Natural killer cell treated with Interleukin-12 subunit alpha and Interleukin-12 subunit beta and Interleukin-15 and Interleukin-18, amount 100 ng/mL, for 72 hours (primary cell): ENCODE data around the gene LY6G6C. TPM values are rescaled to one million over a fixed set of nuclear protein-coding genes. Genes with fewer than 3 reads are reported as not detected.

Experiments used
- ATAC-seq, 2 donors: fragments of 150-1000 bp; cut with Tn5 transposase in 1 of 2; sonication (Bioruptor Pico), chemical (Tn5 transposase) in 1 of 2; 2 replicates each; pipeline ENCODE4 v1.10.0; 2021
- DNase-seq: peaks from one replicate; pipeline ENCODE4 v3.0.0; 2022; ENCODE audit warnings: low spot score
- H3K27ac Mint-ChIP-seq, 2 donors: 1 replicate in 1 of 2; 2 replicates in 1 of 2; pipeline ENCODE4 v1.8.0; 2022; ENCODE audit warnings: mixed read lengths in 2 of 2, mild to moderate bottlenecking in 1 of 2, moderate library complexity in 1 of 2
- H3K27me3 Mint-ChIP-seq, 2 donors: 1 replicate in 1 of 2; 2 replicates in 1 of 2; pipeline ENCODE4 v1.8.0; 2022; ENCODE audit warnings: mixed read lengths in 2 of 2
- H3K36me3 Mint-ChIP-seq: one replicate; pipeline ENCODE4 v1.8.0; 2022; ENCODE audit warnings: mixed read lengths
- H3K4me1 Mint-ChIP-seq, 2 donors: 1 replicate in 1 of 2; 2 replicates in 1 of 2; pipeline ENCODE4 v1.8.0; 2022; ENCODE audit warnings: low read depth in 2 of 2, mixed read lengths in 2 of 2, mild to moderate bottlenecking in 1 of 2
- H3K4me3 Mint-ChIP-seq: one replicate; pipeline ENCODE4 v1.8.0; 2022; ENCODE audit warnings: mixed read lengths
- H3K9me3 Mint-ChIP-seq: 2 replicates; pipeline ENCODE4 v1.8.0; 2022; ENCODE audit warnings: mixed read lengths
- total RNA-seq, 2 donors: library from RNA; stranded (reverse); gene quantifications; one replicate each; pipeline ENCODE4 v1.2.3, GENCODE V29; 2022

Gene LY6G6C
- total RNA-seq, 2 donors from 2014 or later, result not detected

- DNase-seq (no peak), ATAC-seq (no peak)
- Mint-ChIP-seq H3K4me3 (peak overlapping the region; percentile 96), H3K27me3 (no peaks in the 10 kb centered on the region), H3K9me3 (no peaks in the 10 kb centered on the region), H3K27ac (peak overlapping the region; percentile 92), H3K36me3 (peaks cover 19% of the 10 kb centered on the region), H3K4me1 (peaks cover 61 to 76% of the 10 kb centered on the region in 2 donors)
Observed at GRCh38 chr6:31736768-31737314, 15.3 kb upstream of the LY6G6C start.

- Mint-ChIP-seq H3K27me3 (no peaks in the 10 kb centered on the region), H3K9me3 (no peaks in the 10 kb centered on the region), H3K4me3 (peak within 1 kb of the TSS; percentile 96), H3K36me3 (peaks cover 25% of the 10 kb centered on the region), H3K27ac (peak within 1 kb of the TSS; percentile 92), H3K4me1 (peaks cover 63 to 73% of the 10 kb centered on the region in 2 donors)
- DNase-seq, result peak; percentile 89
- peak; percentile 65 to 71 for ATAC-seq
Observed at GRCh38 chr6:31736021-31736767, 14.6 kb upstream of the LY6G6C start, which contains the start of gene CLIC1. CLIC1 (minus strand) TSS chr6:31736530; CDS start chr6:31736300, 230 bp downstream.

- Mint-ChIP-seq H3K4me3 (peak overlapping the region; percentile 96), H3K9me3 (no peaks in the 10 kb centered on the region), H3K27ac (peak overlapping the region; percentile 92), H3K36me3 (peaks cover 27% of the 10 kb centered on the region), H3K4me1 (peaks cover 66 to 74% of the 10 kb centered on the region in 2 donors), H3K27me3 (no peaks in the 10 kb centered on the region)
- DNase-seq, result peak; percentile 91
- peak; percentile 76 to 79 for ATAC-seq
Observed at GRCh38 chr6:31734821-31735406, 13.4 kb upstream of the LY6G6C start.

GRCh38 chr6:31734247-31734820, 12.8 kb upstream of the LY6G6C start:
- peak overlapping the region; percentile 92 for H3K27ac Mint-ChIP-seq
- H3K36me3 Mint-ChIP-seq, result peaks cover 27% of the 10 kb centered on the region
- H3K9me3 Mint-ChIP-seq, result no peaks in the 10 kb centered on the region
- ATAC-seq (no peak), DNase-seq (no peak)
- H3K4me1 Mint-ChIP-seq, result peaks cover 62 to 71% of the 10 kb centered on the region in 2 donors
- H3K4me3 Mint-ChIP-seq, result peak overlapping the region; percentile 96
- H3K27me3 Mint-ChIP-seq, result no peaks in the 10 kb centered on the region

GRCh38 chr6:31733734-31734133, 12.2 kb upstream of the LY6G6C start:
- Mint-ChIP-seq H3K36me3 (peaks cover 27% of the 10 kb centered on the region), H3K4me1 (peaks cover 62 to 71% of the 10 kb centered on the region in 2 donors), H3K9me3 (no peaks in the 10 kb centered on the region), H3K4me3 (peak overlapping the region; percentile 96), H3K27ac (peak overlapping the region; percentile 92), H3K27me3 (no peaks in the 10 kb centered on the region)
- no peak for ATAC-seq
- no peak for DNase-seq

GRCh38 chr6:31732029-31732428, 10.5 kb upstream of the LY6G6C start:
- Mint-ChIP-seq H3K27ac (peak overlapping the region; percentile 51 to 68), H3K4me3 (peak overlapping the region; percentile 93), H3K36me3 (peaks cover 27% of the 10 kb centered on the region), H3K4me1 (peaks cover 57 to 64% of the 10 kb centered on the region in 2 donors), H3K9me3 (no peaks in the 10 kb centered on the region), H3K27me3 (no peaks in the 10 kb centered on the region)
- DNase-seq (no peak), ATAC-seq (no peak)

- no peak for ATAC-seq
Observed at GRCh38 chr6:31730631-31731086, 9.1 kb upstream of the LY6G6C start.

GRCh38 chr6:31729979-31730630, 8.6 kb upstream of the LY6G6C start:
- Mint-ChIP-seq H3K9me3 (no peaks in the 10 kb centered on the region), H3K4me1 (peaks cover 66 to 67% of the 10 kb centered on the region in 2 donors), H3K27me3 (no peaks in the 10 kb centered on the region), H3K36me3 (peaks cover 24% of the 10 kb centered on the region), H3K27ac (peak overlapping the region; percentile 51 to 68), H3K4me3 (peak overlapping the region; percentile 93)
- peak; percentile 82 for DNase-seq
- ATAC-seq, result peak; percentile 72 to 79

More at GRCh38 chr6:31730631-31731086, 9.1 kb upstream of the LY6G6C start:
- H3K36me3 Mint-ChIP-seq, result peaks cover 30% of the 10 kb centered on the region
- H3K4me3 Mint-ChIP-seq, result peak overlapping the region; percentile 93
- peak overlapping the region; percentile 51 to 68 for H3K27ac Mint-ChIP-seq
- no peaks in the 10 kb centered on the region for H3K9me3 Mint-ChIP-seq
- no peaks in the 10 kb centered on the region for H3K27me3 Mint-ChIP-seq
- H3K4me1 Mint-ChIP-seq, result peaks cover 65 to 66% of the 10 kb centered on the region in 2 donors
- DNase-seq, result no peak

GRCh38 chr6:31729515-31729978, 8.0 kb upstream of the LY6G6C start:
- H3K27ac Mint-ChIP-seq, result peak overlapping the region; percentile 51 to 68
- DNase-seq, result peak; percentile 84
- H3K4me1 Mint-ChIP-seq, result peaks cover 66 to 67% of the 10 kb centered on the region in 2 donors
- H3K36me3 Mint-ChIP-seq, result peaks cover 24% of the 10 kb centered on the region
- ATAC-seq, result peak; percentile 74 to 84
- no peaks in the 10 kb centered on the region for H3K27me3 Mint-ChIP-seq
- peak overlapping the region; percentile 93 for H3K4me3 Mint-ChIP-seq
- no peaks in the 10 kb centered on the region for H3K9me3 Mint-ChIP-seq

GRCh38 chr6:31728767-31729514, 7.4 kb upstream of the LY6G6C start, which contains the start of gene DDAH2:
DDAH2 (minus strand) TSS chr6:31729299; CDS start chr6:31729161, 138 bp downstream.
- ATAC-seq (peak; percentile 39 to 46), DNase-seq (peak; percentile 60)
- H3K36me3 Mint-ChIP-seq, result peaks cover 24% of the 10 kb centered on the region
- H3K27ac Mint-ChIP-seq, result peak within 1 kb of the TSS; percentile 51 to 68
- no peaks in the 10 kb centered on the region for H3K27me3 Mint-ChIP-seq
- H3K4me3 Mint-ChIP-seq, result peak within 1 kb of the TSS; percentile 93
- no peaks in the 10 kb centered on the region for H3K9me3 Mint-ChIP-seq
- H3K4me1 Mint-ChIP-seq, result peaks cover 64 to 68% of the 10 kb centered on the region in 2 donors

- DNase-seq, result peak; percentile 22
- Mint-ChIP-seq H3K9me3 (no peaks in the 10 kb centered on the region), H3K4me1 (peaks cover 63 to 64% of the 10 kb centered on the region in 2 donors), H3K4me3 (peak overlapping the region; percentile 93), H3K36me3 (peaks cover 17% of the 10 kb centered on the region), H3K27ac (peak overlapping the region; percentile 51 to 68), H3K27me3 (no peaks in the 10 kb centered on the region)
- no peak for ATAC-seq
Observed at GRCh38 chr6:31727717-31728671, 6.4 kb upstream of the LY6G6C start.
